Measurements from ENCODE around the gene CCL22.

Gene CCL22

GRCh38 chr16:57318240-57318970 lies 40.2 kb upstream of the CCL22 start:
- peak in 1 of 2 donors; percentile 40 for DNase-seq (ENCODE audit: low read depth in 2 of 2)
- TF ChIP-seq CTCF (IDR thresholded peaks at IDR 0.05; ENCODE audit: low read depth, low read length) = no peak
- no peak overlapping the region for H3K4me3 ChIP-seq (replicated peaks in 1 of 2; ENCODE audit: low read depth in 2 of 2, low read length in 2 of 2)

GRCh38 chr16:57319646-57320045 lies 38.9 kb upstream of the CCL22 start:
- H3K4me3 ChIP-seq (replicated peaks in 1 of 2; ENCODE audit: low read depth in 2 of 2, low read length in 2 of 2) = no peak overlapping the region
- DNase-seq (ENCODE audit: low read depth in 2 of 2) = no peak
- TF ChIP-seq CTCF (IDR thresholded peaks at IDR 0.05; ENCODE audit: low read depth, low read length) = no peak

- no peak for TF ChIP-seq CTCF (IDR thresholded peaks at IDR 0.05; ENCODE audit: low read depth, low read length)
- H3K4me3 ChIP-seq (replicated peaks in 1 of 2; ENCODE audit: low read depth in 2 of 2, low read length in 2 of 2) = no peak overlapping the region
- DNase-seq (ENCODE audit: low read depth in 2 of 2) = no peak
These were observed 33.8 kb upstream of the CCL22 start for GRCh38 chr16:57324749-57325148.

- TF ChIP-seq CTCF (IDR thresholded peaks at IDR 0.05; ENCODE audit: low read depth, low read length) = no peak
- DNase-seq (ENCODE audit: low read depth in 2 of 2) = peak; percentile 21 to 74
- no peak overlapping the region for H3K4me3 ChIP-seq (replicated peaks in 1 of 2; ENCODE audit: low read depth in 2 of 2, low read length in 2 of 2)
These were observed 33.1 kb upstream of the CCL22 start for GRCh38 chr16:57325458-57325857.

- no peak for DNase-seq (ENCODE audit: low read depth in 2 of 2)
- no peak for TF ChIP-seq CTCF (IDR thresholded peaks at IDR 0.05; ENCODE audit: low read depth, low read length)
- no peak overlapping the region for H3K4me3 ChIP-seq (replicated peaks in 1 of 2; ENCODE audit: low read depth in 2 of 2, low read length in 2 of 2)
These were observed 28.8 kb upstream of the CCL22 start for GRCh38 chr16:57329718-57330327.

GRCh38 chr16:57331355-57331754 lies 27.2 kb upstream of the CCL22 start:
- DNase-seq (ENCODE audit: low read depth in 2 of 2) = no peak
- no peak overlapping the region for H3K4me3 ChIP-seq (replicated peaks in 1 of 2; ENCODE audit: low read depth in 2 of 2, low read length in 2 of 2)
- no peak for TF ChIP-seq CTCF (IDR thresholded peaks at IDR 0.05; ENCODE audit: low read depth, low read length)
